ENCODE results near the gene ADNP. TPM values are rescaled to one million over a fixed set of nuclear protein-coding genes. Genes with fewer than 3 reads are reported as not detected.

The ADNP gene
- total RNA-seq, 3 donors from 2014 or later (not counting 1 experiment from before 2014, with no cell fraction given), result 56.8 to 75.8 (median 66.8) TPM

DNA sequence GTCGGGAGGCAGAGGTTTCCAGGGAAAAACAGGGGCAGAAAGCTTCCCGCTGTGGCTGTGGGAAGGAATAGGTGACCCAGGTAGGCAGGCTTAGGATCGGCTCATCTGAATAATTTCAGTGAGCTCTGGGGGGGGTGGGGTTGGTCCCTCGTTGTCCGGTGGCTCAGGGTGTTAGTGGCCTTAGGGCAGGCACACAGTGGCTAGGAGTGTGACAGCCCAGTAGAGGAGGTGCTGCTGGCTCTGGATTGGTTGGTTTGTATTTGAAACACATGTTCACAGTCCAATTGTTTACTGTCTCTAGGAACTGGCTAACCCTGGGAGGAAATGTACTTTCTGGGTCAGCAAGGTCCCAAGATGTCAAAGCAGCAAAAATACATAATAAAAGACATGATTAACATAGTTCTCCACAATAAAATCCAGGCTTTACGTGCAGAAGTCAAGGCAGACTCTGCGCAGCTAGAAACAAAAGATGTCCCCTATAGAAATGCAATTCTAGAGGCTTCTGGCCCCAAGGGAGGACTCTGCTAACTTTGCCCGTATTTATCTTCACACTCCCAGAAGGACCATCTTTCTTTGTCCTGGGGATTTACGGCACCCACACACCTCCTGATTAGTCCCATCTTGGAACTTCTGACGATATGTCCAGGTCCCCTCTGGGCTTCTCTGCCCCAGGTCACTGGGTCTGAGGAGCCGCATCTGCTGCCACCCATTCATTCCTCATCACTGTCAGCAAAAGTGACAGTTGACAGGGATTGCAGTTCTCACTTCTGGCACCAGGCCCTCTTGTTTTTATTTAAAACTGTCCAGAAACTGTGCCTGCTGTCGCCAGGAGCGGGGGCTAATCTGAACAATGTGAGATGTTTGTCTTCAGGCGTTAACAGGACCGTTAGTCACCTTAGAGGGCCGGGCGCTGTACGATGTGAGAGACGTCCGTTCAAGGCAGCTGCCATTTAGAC, 46.1 kb upstream of the ADNP start:
- no peaks in the 10 kb centered on the region for H3K27me3 ChIP-seq (ENCODE audit: control insufficient read depth, insufficient read depth, low read length)
- Mint-ChIP-seq H3K4me1 (peaks cover 0 to 6% of the 10 kb centered on the region in 2 donors), H3K27ac (no peak overlapping the region), H3K4me3 (no peak overlapping the region), H3K9me3 (no peaks in the 10 kb centered on the region), H3K36me3 (no peaks in the 10 kb centered on the region), H3K27me3 (ENCODE audit: low read depth in 2 of 2) (peaks cover 21 to 30% of the 10 kb centered on the region in 2 donors)
- DNase-seq, result no peak
- TF ChIP-seq, protein P1, sequence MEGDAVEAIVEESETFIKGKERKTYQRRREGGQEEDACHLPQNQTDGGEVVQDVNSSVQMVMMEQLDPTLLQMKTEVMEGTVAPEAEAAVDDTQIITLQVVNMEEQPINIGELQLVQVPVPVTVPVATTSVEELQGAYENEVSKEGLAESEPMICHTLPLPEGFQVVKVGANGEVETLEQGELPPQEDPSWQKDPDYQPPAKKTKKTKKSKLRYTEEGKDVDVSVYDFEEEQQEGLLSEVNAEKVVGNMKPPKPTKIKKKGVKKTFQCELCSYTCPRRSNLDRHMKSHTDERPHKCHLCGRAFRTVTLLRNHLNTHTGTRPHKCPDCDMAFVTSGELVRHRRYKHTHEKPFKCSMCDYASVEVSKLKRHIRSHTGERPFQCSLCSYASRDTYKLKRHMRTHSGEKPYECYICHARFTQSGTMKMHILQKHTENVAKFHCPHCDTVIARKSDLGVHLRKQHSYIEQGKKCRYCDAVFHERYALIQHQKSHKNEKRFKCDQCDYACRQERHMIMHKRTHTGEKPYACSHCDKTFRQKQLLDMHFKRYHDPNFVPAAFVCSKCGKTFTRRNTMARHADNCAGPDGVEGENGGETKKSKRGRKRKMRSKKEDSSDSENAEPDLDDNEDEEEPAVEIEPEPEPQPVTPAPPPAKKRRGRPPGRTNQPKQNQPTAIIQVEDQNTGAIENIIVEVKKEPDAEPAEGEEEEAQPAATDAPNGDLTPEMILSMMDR (IDR thresholded peaks at IDR 0.05), result no peak
- intact Hi-C loops (cut with micrococcal nuclease), result no loop called here
- ATAC-seq, result no peak
- no peak overlapping the region for H3K27ac ChIP-seq (ENCODE audit: low read length)
- peaks cover 5% of the 10 kb centered on the region for H3K4me1 ChIP-seq (ENCODE audit: control insufficient read depth, insufficient read depth, low read length)
- 78% methylated on average over 20 of the region's 20 CpGs for WGBS (ENCODE audit: insufficient coverage)
- H3K4me3 ChIP-seq (ENCODE audit: low read length), result no peak overlapping the region
- H3K9me3 ChIP-seq (ENCODE audit: control insufficient read depth, insufficient read depth, low read length), result no peaks in the 10 kb centered on the region
- H3K36me3 ChIP-seq (ENCODE audit: control insufficient read depth, insufficient read depth, low read length), result no peaks in the 10 kb centered on the region

DNA sequence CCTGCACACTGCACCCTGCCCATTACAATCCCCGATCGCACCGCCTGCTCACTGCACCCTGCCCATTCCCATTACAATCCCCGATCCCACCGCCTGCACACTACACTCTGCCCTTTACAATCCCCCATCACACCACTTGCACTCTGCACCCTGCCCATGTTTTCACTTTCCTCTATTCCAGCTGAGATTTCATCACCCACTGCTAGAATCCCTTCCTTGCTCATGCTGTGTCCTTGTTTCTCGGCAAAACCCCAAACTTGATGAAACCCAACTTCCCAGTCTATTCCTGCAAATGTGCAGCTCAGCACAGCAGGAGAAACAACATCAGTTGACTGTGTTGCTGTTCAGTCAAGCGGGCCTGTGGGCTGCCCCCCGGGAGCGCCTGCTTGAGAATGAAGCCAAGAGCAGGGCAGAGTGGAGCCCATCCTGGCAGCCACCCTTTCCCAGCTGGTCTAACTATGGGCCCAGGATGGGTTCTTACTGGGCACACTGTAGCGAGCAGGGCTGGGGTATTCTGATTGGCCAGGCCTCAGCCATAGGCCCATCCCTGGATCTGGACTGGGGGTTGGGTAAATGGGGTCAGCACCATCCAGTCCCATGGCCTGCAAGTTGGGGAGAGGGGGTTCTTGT, 44.6 kb upstream of the ADNP start:
- peaks cover 14 to 33% of the 10 kb centered on the region in 2 donors for H3K27me3 Mint-ChIP-seq (ENCODE audit: low read depth in 2 of 2)
- no peak for DNase-seq
- TF ChIP-seq, protein P1 (IDR thresholded peaks at IDR 0.05), result no peak

DNA sequence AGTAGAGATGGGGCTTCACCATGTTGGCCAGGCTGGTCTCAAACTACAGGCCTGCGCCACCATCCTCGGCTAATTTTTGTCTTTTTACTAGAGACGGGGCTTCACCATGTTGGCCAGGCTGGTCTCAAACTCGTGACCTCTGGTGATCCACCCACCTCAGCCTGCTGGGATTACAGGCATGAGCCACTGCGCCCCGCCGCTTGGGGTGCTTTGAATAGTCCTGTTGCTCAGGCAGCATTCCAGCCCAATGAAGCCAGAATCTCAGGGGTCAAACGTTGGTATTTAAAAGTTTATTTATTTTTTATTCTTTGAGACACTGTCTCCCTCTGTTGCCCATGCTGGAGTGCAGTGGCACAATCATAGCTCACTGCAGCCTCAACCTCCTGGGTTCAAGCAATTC, 38.7 kb upstream of the ADNP start:
- DNase-seq, result no peak
- Mint-ChIP-seq H3K9me3 (no peaks in the 10 kb centered on the region), H3K4me3 (no peak overlapping the region), H3K36me3 (no peaks in the 10 kb centered on the region), H3K4me1 (no peaks in the 10 kb centered on the region), H3K27me3 (ENCODE audit: low read depth in 2 of 2) (peaks cover 9 to 16% of the 10 kb centered on the region in 2 donors), H3K27ac (no peak overlapping the region)
- Histone ChIP-seq H3K27ac (ENCODE audit: low read length) (no peak overlapping the region), H3K4me1 (ENCODE audit: control insufficient read depth, insufficient read depth, low read length) (no peaks in the 10 kb centered on the region), H3K36me3 (ENCODE audit: control insufficient read depth, insufficient read depth, low read length) (no peaks in the 10 kb centered on the region), H3K4me3 (ENCODE audit: low read length) (no peak overlapping the region), H3K9me3 (ENCODE audit: control insufficient read depth, insufficient read depth, low read length) (no peaks in the 10 kb centered on the region), H3K27me3 (ENCODE audit: control insufficient read depth, insufficient read depth, low read length) (no peaks in the 10 kb centered on the region)
- TF ChIP-seq, protein P1 (IDR thresholded peaks at IDR 0.05), result no peak
- intact Hi-C loops (cut with micrococcal nuclease), result no loop called here
- 89% methylated on average over 8 of the region's 8 CpGs for WGBS (ENCODE audit: insufficient coverage)
- no peak for ATAC-seq

More for the DNA sequence above, 44.6 kb upstream of the ADNP start:
- H3K4me1 Mint-ChIP-seq, result peaks cover 0 to 6% of the 10 kb centered on the region in 2 donors
- H3K27ac ChIP-seq (ENCODE audit: low read length), result no peak overlapping the region
- H3K36me3 ChIP-seq (ENCODE audit: control insufficient read depth, insufficient read depth, low read length), result no peaks in the 10 kb centered on the region
- no peaks in the 10 kb centered on the region for H3K36me3 Mint-ChIP-seq
- H3K27me3 ChIP-seq (ENCODE audit: control insufficient read depth, insufficient read depth, low read length), result no peaks in the 10 kb centered on the region
- no peaks in the 10 kb centered on the region for H3K9me3 ChIP-seq (ENCODE audit: control insufficient read depth, insufficient read depth, low read length)
- intact Hi-C loops (cut with micrococcal nuclease), result no loop called here
- 95% methylated on average over 10 of the region's 10 CpGs for WGBS (ENCODE audit: insufficient coverage)
- no peak overlapping the region for H3K27ac Mint-ChIP-seq
- ATAC-seq, result no peak
- no peaks in the 10 kb centered on the region for H3K9me3 Mint-ChIP-seq
- H3K4me1 ChIP-seq (ENCODE audit: control insufficient read depth, insufficient read depth, low read length), result no peaks in the 10 kb centered on the region
- no peak overlapping the region for H3K4me3 Mint-ChIP-seq
- H3K4me3 ChIP-seq (ENCODE audit: low read length), result no peak overlapping the region

All from natural killer cell (primary cell).